CD4-positive, CD25-positive, alpha-beta regulatory T cell (primary cell): Measurements from ENCODE around the gene TMEFF1. TPM values are rescaled to one million over a fixed set of nuclear protein-coding genes. Genes with fewer than 3 reads are reported as not detected.

Experiments
- polyA plus RNA-seq, 4 donors: library from polyadenylated mRNA; unstranded; fragments of 300-500 nt; fragmentation: Illumina TruSeq; gene quantifications; one replicate each; pipeline ENCODE4 v1.2.3, GENCODE V29; 2021
- total RNA-seq: library from RNA; stranded (reverse); gene quantifications from one replicate; pipeline ENCODE4 v1.2.3, GENCODE V29; 2022

TMEFF1 gene
- total and polyA plus RNA-seq, 5 donors from 2014 or later = 0.49 TPM; not detected in 4

Other genes starting within 250 kb of the TMEFF1 start
- gene TEX10, start 120.2 kb upstream of the TMEFF1 start, total RNA-seq = 13.7 TPM
- 10 to 100 TPM; 15.0 to 23.9 (median 20.8) TPM for gene TEX10, start 120.2 kb upstream of the TMEFF1 start, polyA plus RNA-seq
- gene MSANTD3, start 46.0 kb upstream of the TMEFF1 start, total RNA-seq = 5.9 TPM
- gene MSANTD3, start 46.0 kb upstream of the TMEFF1 start, polyA plus RNA-seq = 1 to 10 TPM; 3.0 to 4.8 (median 3.9) TPM
- 0.25 TPM for gene CAVIN4, start 104.9 kb downstream of the TMEFF1 start, total RNA-seq
- under 1 TPM in 1 of 4 donors, not detected in 3; 0.12 TPM for gene CAVIN4, start 104.9 kb downstream of the TMEFF1 start, polyA plus RNA-seq